T-helper 22 cell (primary cell): Measurements from ENCODE around the gene CNBD2.
"Not testable (repeated sequence)": the region's sequence is repeated elsewhere in the genome, so short reads cannot be mapped to it uniquely, and the experiment has no call there.

Experiments
- DNase-seq: peaks from one replicate; pipeline ENCODE4 v3.0.0-alpha.2; 2020; ENCODE audit warnings: low read depth

Gene CNBD2

GRCh38 chr20:35967979-35968640 lies at the start of gene CNBD2:
TSS of gene CNBD2 (plus strand) at chr20:35968590. CDS start at chr20:35968763, 173 bp downstream.
- DNase-seq: no peak

- no peak for DNase-seq
These were observed 47.9 kb upstream of the CNBD2 start for GRCh38 chr20:35920523-35920922.

DNA sequence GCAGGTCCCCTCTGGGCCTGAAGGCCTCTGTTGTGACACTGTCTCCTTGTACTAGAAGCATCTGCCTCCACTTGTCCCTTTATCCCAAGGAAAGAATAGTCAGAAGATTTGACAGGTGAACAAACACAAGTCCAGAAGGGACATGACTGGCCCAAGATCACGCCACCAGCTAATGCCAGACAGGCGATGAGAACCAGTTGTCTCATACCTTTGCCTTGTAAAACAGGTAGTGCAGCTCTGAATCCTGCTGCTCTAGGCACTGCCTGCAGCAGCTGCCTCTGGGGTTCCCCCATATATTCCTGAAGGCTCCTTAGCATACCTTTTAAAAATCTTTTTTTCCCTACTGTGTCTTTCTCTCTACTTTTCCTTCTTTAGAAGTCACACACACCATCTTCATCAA lies 39.1 kb upstream of the CNBD2 start:
- no peak for DNase-seq

GRCh38 chr20:35934050-35934449 lies 34.3 kb upstream of the CNBD2 start:
- no peak for DNase-seq

- no peak for DNase-seq
These were observed 29.1 kb upstream of the CNBD2 start for GRCh38 chr20:35939264-35939663.

DNA sequence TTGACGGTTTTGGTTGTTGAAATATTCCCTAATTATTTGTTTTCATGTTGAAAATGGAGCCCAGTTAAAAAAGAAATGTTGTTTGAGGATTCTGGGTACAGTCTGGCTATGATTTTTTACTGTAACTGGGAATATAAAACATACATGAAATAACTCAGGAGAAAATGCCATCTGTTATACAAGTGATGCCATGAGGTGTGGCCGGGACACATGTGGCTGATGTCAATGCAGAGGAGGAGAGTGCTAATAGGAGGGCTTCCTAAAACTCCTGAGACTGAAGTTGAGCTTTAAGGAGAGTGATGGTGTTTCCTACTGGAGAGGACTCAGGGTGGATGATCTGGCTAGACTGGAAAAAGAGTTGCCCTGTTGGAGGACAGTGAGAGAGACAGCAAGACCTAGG lies 26.8 kb upstream of the CNBD2 start:
- no peak for DNase-seq

- no peak for DNase-seq
These were observed 26.1 kb upstream of the CNBD2 start for GRCh38 chr20:35942243-35942642.

GRCh38 chr20:35947489-35947888 lies 20.9 kb upstream of the CNBD2 start:
- DNase-seq: no peak

DNA sequence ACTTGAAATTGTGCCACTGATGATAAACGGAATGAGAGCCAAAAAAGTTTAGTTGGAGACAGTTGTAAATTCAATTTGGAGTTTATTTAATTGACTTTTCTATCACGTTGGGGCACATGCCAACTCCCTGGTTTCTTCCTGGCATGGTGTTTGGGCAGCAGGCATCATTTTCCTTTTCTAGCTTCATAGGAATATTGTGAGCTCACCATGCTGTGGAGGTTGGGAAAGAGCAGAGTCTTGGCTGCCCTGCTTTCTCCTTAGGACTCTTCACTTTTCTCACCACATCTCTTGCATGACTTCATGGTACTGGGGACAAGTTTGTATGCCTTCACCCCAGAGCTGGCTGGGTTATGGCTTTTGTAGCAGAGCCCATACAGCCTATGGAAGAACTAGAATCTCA lies 20.5 kb upstream of the CNBD2 start:
- DNase-seq: no peak

GRCh38 chr20:35950093-35950492 lies 18.3 kb upstream of the CNBD2 start:
- no peak for DNase-seq

DNA sequence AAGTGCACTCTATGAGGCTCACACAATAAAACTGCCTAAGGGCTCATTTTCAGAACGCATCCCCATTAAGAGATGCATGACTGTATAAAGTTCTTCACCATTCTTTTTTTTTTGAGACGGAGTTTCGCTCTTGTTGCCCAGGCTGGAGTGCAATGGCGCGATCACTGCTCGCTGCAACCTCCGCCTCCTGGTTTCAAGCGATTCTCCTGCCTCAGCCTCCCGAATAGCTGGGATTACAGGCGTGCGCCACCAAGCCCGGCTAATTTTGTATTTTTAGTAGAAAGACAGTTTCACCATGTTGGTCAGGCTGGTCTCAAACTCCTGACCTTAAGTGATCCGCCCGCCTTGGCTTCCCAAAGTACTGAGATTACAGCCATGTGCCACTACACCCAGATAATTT lies 16.3 kb upstream of the CNBD2 start:
- DNase-seq: not testable (repeated sequence)

GRCh38 chr20:35952480-35953386 lies 15.7 kb upstream of the CNBD2 start:
- DNase-seq: no peak

- DNase-seq: peak; percentile 62
These were observed 14.8 kb upstream of the CNBD2 start for GRCh38 chr20:35953387-35954199.

DNA sequence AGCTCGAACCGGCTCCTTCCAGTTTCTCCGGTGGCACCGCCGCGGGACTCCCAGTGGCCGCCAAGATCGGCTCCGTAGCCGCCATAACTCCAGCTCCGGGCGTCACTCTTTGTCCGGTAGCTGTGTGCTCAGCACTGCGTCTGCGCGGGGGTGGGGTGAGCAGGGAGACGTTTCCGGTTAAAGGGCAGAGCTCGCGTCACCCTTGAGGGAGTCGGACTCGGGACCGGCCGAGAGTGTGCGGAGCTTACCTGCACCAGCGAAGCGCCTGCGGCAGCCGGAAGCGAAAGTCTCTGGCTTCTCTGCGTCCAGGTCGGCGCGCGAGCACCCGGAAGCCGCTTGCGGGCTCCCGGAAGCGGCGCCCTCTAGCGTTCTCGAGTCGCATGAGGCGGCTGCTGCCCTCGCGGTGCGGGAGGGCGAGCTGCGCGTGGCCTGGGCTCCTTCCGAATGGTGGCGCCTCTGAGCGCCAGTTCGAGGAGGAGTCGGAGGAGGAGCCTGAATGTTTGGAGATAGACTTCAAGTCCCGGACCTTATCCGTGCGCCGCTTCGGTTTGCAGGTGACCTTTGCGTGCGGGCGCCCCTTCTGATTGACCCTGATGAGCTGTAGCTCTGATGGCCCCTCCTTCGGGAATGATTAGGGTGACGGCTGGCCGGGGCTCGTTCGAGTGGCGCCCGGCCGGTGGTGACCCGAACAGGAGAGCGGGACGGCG lies 14.0 kb upstream of the CNBD2 start, which contains the start of gene SCAND1:
SCAND1 (minus strand) TSS at position 303 of the 707 bp plus-strand sequence; CDS start at position 85, 218 bp downstream.
- DNase-seq: peak; percentile 96

- DNase-seq: peak; percentile 51
These were observed 13.5 kb upstream of the CNBD2 start for GRCh38 chr20:35954907-35955251.

DNA sequence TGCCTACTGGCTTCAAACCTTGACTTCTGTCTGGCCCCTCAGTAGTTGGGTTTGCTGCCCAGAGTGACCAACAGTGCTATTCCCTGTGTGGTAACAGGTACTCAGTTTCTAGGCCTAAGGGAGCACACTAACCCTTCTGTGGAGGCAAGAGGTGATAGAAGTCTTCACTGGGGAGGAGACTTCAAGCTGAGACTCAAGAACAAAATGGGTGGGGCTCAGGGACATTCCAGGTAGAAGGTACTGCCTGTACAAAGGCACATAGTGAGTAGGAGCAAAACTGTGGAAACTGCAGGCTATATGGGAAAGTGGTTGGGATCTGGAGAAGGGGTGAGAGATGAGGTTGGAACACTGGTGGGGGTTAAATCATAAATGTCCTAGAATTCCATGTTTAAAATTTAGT lies 11.8 kb upstream of the CNBD2 start:
- DNase-seq: no peak

DNA sequence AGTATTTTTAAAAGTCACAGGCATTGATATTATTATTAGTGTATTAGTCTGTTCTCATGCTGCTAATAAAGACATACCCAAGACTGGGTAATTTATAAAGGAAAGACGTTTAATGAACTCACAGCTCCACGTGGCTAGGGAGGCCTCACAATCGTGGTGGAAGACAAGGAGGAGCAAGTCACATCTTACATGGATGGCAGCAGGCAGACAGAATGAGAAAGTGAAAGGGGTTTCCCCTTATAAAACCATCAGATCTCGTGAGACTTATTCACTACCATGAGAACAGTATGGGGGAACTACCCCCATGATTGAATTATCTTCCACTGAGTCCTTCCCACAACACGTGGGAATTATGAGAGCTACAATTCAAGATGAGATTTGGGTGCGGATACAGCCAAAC lies 9.1 kb upstream of the CNBD2 start:
- not testable (repeated sequence) for DNase-seq

DNA sequence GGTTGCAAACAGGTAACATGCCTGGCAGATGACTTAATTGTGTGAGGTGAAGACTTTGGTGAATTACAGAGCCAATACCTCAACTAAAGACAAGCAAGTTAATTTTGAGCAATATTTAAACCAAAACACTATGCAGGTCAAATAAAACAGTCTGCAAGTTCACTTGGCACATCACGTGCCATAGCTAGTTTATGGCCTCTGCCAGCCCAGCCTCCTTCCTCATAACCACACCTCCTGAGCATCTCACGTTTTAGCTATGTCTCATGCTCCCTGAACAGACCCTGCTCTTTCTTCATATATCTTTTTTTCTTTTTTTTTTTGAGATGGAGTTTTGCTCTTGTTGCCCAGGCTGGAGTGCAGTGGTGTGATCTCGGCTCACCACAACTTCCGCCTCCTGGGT lies 4.5 kb upstream of the CNBD2 start:
- no peak for DNase-seq

DNA sequence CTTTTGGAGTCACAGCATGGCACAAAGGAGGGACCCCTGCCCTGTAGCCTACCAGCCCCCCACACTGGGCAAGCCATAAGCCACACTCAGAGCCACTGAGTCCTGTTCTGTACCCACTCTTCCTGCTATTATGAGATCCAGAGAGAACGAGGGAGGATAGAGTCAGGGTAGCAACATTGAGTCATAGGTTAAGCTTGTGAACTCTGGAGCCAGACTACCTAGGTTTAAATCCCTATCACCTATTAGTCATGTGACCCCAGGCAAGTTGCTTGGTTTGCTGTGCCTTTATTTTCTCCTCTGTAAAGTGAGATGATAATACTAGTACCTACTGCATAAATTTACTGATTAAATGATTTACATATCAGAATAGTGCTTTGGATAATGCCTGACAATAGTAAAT lies 540 bp downstream of the CNBD2 start:
- DNase-seq: no peak

- DNase-seq: no peak
These were observed 3.6 kb downstream of the CNBD2 start for GRCh38 chr20:35971981-35972380.

DNA sequence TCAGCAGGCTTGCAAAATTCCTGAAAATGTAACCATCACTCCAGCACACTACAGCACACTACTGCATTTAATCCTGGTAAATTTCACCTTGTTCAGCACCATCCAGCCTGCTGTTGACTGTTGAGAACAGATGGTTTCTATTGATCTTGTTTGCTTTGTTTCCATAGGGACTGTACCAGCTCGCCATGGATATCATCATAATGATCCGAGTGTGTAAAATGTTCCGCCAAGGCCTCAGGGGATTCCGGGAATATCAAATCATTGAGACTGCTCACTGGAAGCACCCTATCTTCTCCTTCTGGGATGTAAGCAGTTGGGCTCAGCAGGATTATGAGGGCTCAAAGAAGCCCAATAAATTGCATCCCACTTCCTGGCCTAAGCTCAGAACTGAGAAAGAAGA lies 4.1 kb downstream of the CNBD2 start:
- no peak for DNase-seq

GRCh38 chr20:35974256-35974655 lies 5.9 kb downstream of the CNBD2 start:
- no peak for DNase-seq
